Keratinocyte (primary cell): ENCODE data around the gene CDH12.

Experiments
- EZH2 ChIP-seq: IDR thresholded peaks from one replicate; pipeline ENCODE4 v1.6.1; 2012; ENCODE audit warnings: inconsistent platforms, mild to moderate bottlenecking, low read length, moderate library complexity
- TF ChIP-seq, protein P1 (sequence below), 3 experiments: IDR thresholded peaks in 1 of 3; conservative IDR thresholded peaks in 1 of 3; optimal IDR thresholded peaks in 1 of 3; 2 replicates in 2 of 3; 3 replicates in 1 of 3; pipeline versions ENCODE3 to v1.5.1; 2011; ENCODE audit warnings: low read length in 3 of 3, mild to moderate bottlenecking in 3 of 3, moderate library complexity in 2 of 3, control low read depth in 1 of 3, inconsistent platforms in 1 of 3; ENCODE audit not compliant: insufficient read depth in 2 of 3; ENCODE audit errors: extremely low read depth in 1 of 3

DNA sequence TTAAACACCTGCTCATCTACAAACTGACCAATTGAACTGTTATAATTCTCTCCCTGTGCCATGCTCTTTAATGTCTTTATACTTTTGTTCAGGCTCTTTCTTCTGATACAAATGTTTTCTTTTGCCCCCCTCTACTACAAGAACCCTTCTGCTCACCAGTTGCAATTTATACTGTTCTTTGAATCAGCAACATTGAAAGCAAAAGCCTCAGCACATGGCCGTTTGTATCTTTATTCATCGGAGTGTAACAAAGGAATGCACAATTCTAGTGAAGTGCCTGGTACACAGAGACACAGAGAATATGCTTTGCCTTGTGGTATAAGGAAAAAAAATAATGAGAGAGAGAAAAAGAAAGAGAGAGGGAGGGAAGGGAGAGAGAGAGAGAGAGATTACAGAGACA lies 547.1 kb downstream of the CDH12 start:
- TF ChIP-seq, protein P1, sequence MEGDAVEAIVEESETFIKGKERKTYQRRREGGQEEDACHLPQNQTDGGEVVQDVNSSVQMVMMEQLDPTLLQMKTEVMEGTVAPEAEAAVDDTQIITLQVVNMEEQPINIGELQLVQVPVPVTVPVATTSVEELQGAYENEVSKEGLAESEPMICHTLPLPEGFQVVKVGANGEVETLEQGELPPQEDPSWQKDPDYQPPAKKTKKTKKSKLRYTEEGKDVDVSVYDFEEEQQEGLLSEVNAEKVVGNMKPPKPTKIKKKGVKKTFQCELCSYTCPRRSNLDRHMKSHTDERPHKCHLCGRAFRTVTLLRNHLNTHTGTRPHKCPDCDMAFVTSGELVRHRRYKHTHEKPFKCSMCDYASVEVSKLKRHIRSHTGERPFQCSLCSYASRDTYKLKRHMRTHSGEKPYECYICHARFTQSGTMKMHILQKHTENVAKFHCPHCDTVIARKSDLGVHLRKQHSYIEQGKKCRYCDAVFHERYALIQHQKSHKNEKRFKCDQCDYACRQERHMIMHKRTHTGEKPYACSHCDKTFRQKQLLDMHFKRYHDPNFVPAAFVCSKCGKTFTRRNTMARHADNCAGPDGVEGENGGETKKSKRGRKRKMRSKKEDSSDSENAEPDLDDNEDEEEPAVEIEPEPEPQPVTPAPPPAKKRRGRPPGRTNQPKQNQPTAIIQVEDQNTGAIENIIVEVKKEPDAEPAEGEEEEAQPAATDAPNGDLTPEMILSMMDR (optimal IDR thresholded peaks at IDR 0.05 in 1 of 3, IDR thresholded peaks at IDR 0.05 in 1 of 3, conservative IDR thresholded peaks at IDR 0.05 in 1 of 3; ENCODE audit: extremely low read depth in 1 of 3, insufficient read depth in 2 of 3, low read length in 3 of 3) = no peak
- no peak for TF ChIP-seq EZH2
